ENCODE measurements around the gene HYDIN. TPM values are rescaled to one million over a fixed set of nuclear protein-coding genes. Genes with fewer than 3 reads are reported as not detected.

Gene HYDIN
- 1.2 TPM for total RNA-seq

DNA sequence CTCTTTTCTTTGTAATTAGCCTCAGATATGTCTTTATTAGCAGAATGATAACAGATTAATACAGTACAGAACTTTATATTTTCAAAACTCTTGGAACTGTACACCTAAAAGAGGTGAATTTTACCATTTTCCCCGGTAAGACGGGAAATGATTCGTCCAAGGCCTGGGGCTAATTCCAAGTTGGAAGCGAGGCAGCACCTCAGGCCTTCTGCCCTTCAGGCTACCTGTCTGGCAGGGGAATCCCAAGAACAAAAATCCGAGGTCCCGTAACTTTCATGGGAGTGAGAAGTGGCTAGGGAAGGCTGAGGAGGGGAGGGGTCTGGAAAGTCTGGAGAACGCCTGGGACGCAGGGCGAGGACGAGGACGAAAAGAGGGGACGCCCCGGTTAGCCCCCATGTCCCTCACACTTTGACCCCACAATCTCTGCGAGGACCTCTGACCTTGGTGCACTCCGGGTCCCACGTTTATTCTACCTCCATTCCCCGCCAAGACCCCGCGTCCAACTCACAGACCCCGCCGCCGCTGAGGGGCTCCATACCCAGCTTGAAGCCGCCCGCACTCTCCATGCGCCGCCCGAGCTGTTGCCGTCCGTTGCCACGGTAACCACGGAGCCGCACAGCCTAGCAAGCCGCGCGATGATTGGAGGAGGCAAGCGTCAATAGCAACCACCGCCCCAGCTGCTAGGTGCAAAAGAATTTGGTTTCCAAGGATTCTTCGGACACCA is at the start of gene HYDIN:
Gene HYDIN (minus strand): TSS at position 601 of the 724 bp plus-strand sequence. CDS start 43,827 bp downstream, outside the sequence.
- no peak within 1 kb of the TSS for H3K27ac ChIP-seq
- DNase-seq (ENCODE audit: low spot score in 2 of 2) = no peak
- TF ChIP-seq, protein P1, sequence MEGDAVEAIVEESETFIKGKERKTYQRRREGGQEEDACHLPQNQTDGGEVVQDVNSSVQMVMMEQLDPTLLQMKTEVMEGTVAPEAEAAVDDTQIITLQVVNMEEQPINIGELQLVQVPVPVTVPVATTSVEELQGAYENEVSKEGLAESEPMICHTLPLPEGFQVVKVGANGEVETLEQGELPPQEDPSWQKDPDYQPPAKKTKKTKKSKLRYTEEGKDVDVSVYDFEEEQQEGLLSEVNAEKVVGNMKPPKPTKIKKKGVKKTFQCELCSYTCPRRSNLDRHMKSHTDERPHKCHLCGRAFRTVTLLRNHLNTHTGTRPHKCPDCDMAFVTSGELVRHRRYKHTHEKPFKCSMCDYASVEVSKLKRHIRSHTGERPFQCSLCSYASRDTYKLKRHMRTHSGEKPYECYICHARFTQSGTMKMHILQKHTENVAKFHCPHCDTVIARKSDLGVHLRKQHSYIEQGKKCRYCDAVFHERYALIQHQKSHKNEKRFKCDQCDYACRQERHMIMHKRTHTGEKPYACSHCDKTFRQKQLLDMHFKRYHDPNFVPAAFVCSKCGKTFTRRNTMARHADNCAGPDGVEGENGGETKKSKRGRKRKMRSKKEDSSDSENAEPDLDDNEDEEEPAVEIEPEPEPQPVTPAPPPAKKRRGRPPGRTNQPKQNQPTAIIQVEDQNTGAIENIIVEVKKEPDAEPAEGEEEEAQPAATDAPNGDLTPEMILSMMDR (IDR thresholded peaks at IDR 0.05) = no peak
- intact Hi-C loops (cut with DNase I) = no loop called here
- H3K27me3 ChIP-seq = no peaks in the 10 kb centered on the region
- H3K4me1 ChIP-seq = no peaks in the 10 kb centered on the region
- no peak within 1 kb of the TSS for H3K4me3 ChIP-seq
- no peaks in the 10 kb centered on the region for H3K36me3 ChIP-seq
- peaks cover 0 to 20% of the 10 kb centered on the region in 2 donors for H3K9me3 ChIP-seq

DNA sequence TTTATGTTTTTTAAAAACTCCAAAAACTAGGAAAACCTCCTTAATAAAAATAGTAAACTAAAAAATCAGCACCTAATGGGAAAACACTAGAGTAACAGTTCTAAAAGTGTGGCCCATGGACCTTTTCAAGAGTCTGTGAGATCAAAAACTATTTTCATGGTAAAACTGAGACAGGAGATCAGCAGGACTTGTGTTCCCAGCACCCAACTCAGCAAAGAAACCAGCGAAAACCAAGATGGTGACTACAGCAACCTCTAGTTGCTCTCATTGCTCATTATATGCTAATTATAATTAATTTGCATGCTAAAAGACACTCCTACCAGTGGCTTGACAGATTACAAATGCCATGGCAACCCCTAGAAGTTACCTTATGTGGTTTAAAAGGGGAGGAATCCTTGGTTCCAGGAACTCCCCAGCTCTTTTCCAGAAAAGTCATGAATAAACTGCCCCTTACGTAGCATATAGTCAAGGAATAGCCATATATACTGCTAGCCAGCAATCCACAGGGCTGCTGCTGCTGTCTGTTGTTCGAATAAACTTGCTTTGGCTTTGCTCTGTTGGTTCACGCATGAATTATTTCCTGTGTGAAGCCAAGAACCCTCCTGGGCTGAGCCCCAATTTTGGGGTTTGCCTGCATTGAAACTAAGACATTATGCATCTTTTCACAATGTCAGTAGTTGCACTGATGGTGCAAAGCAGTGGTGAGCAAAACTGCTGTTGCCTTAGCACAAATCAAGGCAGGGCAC is 46.2 kb upstream of the HYDIN start:
- intact Hi-C loops (cut with DNase I) = no loop called here
- no peak overlapping the region for H3K27ac ChIP-seq
- H3K9me3 ChIP-seq = peaks cover 0 to 9% of the 10 kb centered on the region in 2 donors
- no peaks in the 10 kb centered on the region for H3K36me3 ChIP-seq
- TF ChIP-seq, protein P1 (IDR thresholded peaks at IDR 0.05) = no peak
- H3K27me3 ChIP-seq = no peaks in the 10 kb centered on the region
- DNase-seq (ENCODE audit: low spot score in 2 of 2) = no peak
- H3K4me3 ChIP-seq = no peak overlapping the region
- H3K4me1 ChIP-seq = no peaks in the 10 kb centered on the region

DNA sequence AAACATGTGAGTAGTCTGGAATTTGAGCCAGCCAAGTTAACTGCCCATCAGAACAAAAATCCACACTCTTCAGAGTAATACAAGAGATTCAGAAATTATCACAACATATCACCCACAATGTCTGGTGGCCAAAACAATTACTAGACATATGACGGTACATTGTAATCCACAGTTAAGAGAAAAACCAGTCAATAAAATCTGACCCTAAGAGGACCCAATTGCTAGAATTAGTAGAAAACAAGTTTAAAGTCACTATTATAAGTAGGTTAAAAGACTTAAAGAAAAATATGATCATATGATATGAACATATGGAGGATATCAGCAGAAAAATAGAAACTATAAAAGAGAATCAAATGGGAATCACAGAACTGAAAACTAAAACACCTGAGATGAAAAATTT is 42.9 kb upstream of the HYDIN start:
- no peaks in the 10 kb centered on the region for H3K4me1 ChIP-seq
- DNase-seq (ENCODE audit: low spot score in 2 of 2) = no peak
- peaks cover 0 to 9% of the 10 kb centered on the region in 2 donors for H3K9me3 ChIP-seq
- TF ChIP-seq, protein P1 (IDR thresholded peaks at IDR 0.05) = no peak
- no peaks in the 10 kb centered on the region for H3K27me3 ChIP-seq
- H3K27ac ChIP-seq = no peak overlapping the region
- no peaks in the 10 kb centered on the region for H3K36me3 ChIP-seq
- intact Hi-C loops (cut with DNase I) = no loop called here
- no peak overlapping the region for H3K4me3 ChIP-seq

DNA sequence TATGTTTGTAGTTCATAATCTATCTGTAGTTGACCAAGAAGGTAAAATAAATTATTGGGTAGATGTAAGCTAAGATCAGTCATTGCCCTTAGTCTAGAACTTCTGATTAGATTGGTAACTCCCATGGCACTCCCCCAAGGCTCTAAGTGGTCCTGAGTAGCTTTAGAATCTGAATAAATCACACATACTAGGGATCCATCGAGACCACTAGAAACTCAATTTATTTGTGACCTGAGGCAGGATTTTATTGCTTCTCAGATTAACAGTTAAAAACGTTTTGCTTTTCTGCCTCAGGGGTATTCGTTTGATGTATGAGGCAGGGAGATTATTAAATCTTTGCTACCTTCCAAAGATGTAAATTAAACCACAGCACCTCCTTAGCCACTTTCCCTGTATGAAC is 33.8 kb upstream of the HYDIN start:
- intact Hi-C loops (cut with DNase I) = no loop called here
- Histone ChIP-seq H3K4me3 (no peak overlapping the region), H3K9me3 (no peaks in the 10 kb centered on the region), H3K27ac (no peak overlapping the region), H3K36me3 (no peaks in the 10 kb centered on the region), H3K27me3 (no peaks in the 10 kb centered on the region), H3K4me1 (no peaks in the 10 kb centered on the region)
- TF ChIP-seq, protein P1 (IDR thresholded peaks at IDR 0.05) = no peak
- no peak for DNase-seq (ENCODE audit: low spot score in 2 of 2)

DNA sequence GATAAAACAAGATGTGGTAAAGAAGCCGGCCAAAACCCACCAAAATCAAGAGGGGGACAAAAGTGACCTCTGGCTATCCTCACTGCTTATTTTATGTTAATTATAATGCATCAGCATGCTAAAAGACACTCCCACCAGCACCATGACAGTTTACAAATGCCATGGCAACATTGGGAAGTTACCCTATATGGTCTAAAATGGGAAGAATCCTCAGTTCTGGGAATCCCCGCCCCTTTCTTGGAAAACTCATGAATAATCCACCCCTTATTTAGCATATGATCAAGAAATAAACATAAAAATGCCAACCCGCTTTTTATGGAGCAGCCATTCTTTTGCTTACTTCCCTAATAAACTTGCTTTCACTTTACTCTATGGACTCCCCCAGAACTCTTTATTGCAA is 33.1 kb upstream of the HYDIN start:
- Histone ChIP-seq H3K4me3 (no peak overlapping the region), H3K9me3 (no peaks in the 10 kb centered on the region), H3K27me3 (no peaks in the 10 kb centered on the region), H3K27ac (no peak overlapping the region), H3K36me3 (no peaks in the 10 kb centered on the region), H3K4me1 (no peaks in the 10 kb centered on the region)
- intact Hi-C loops (cut with DNase I) = no loop called here
- DNase-seq (ENCODE audit: low spot score in 2 of 2) = no peak
- TF ChIP-seq, protein P1 (IDR thresholded peaks at IDR 0.05) = no peak
